ENCODE data around the gene STYXL2.

Gene STYXL2

DNA sequence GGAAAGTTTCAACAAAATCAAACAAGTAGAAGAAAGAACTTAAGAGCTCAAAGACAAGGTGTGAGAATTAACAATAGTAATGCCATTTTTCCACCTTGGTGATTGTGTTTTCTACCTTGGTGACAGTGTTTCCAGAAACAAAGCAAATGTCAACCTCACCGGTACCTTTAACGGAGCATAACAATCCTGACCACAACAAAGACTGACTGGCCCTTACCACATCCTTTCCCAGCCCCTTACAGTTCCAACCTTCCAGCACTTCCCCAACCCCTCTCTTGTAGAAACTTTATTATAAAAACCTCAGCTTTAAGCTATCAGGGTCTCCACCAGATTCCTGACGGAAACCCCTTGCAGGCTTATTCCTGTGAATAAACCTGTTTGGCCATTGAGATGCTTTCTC, 16.7 kb downstream of the STYXL2 start:
- DNase-seq, result no peak

DNA sequence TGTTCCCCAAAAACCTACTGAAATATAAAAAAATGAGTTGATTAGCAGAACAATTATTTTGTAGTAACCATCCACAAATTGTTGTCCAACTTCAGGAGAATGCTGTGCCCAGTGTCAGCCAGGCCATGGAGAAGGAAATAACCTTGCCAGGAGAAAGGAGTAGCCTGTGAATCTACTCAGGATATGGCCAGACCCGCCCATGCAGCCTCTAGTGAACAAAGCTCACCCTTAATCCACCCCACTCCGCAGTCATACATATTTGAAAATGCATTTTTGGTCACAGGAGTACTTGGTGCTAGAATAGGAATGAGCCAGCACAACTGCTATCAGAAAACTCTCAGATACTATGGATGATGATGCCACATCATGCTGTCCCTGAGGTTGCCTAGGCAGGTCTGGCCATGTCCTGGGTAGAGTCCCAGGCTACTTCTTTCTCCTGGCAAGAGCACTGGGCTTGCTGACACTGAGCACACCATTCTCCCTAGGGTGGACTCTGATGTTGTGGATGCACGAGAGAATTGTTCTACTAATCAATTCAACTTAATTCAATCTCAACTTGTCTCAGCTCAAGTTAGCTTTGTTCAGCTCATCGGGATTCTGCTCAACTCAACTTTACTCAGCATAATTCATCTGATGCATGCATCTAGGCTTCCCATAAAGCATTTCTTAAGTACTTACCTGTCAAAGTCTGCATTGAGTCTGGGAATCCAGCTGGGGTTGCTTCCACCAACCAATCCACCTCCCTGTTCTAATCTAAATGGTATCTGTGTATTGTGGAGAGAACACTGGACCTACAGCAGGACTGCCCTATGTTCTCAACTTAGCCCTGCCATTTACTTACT, 18.2 kb downstream of the STYXL2 start:
- DNase-seq, result no peak

DNA sequence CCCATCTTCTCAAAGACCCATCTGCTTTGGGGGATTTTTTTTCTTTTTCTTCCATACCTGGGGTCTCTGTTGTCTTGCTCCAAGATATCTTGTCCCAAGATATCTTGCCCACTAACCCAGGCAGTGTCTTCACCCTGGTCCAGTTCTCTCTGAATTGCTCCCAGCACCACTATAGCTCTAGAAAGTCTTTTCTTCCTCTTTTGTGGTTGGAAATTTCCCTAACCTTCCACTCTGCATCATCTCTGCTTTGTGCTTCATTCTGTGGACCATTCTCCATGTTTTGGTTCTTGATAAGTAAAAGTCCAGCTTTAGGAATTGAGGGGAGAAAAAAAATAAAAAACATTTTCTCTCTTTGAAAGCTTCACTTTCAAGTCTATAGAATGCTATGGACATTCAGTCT, 20.9 kb downstream of the STYXL2 start:
- peak; percentile 17 for DNase-seq

DNA sequence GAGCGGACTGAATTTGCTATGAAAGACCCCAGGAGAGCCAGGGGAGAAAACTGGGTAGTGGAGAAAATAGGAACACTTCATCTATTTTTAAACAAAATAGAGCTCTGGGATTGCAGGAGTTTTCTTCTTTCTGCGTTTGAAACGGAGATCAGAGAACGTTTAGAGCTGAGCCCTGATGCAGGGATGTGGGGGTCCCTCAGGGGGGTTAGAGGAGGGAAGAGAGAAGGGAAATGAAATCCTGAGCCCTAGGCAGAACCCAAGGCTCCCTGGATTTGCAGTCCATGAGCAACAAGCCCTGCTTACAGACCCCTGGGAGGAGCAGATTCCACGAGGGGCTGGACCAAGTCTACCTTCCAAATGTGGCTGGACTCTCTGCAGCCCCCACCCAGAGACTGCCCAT, 21.8 kb downstream of the STYXL2 start:
- DNase-seq, result no peak

DNA sequence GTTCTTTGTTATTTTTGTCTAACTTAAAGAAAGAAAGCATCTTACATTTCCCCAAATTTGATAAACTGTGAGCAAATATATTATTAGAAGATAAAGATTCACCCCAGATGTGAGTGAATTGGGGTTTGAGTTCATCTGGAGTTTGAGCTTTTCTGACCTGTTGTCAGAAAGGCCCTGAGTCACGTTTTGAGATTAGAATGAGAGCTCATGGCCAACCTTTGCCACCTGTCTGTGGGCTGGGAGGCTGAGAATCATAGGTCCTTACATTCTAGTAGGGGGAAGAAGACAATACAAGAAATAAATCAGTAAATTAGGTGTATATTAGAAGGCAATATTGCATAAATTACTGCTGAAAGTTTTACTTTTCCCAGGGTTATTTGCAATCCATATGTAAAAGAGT, 22.3 kb downstream of the STYXL2 start:
- no peak for DNase-seq

DNA sequence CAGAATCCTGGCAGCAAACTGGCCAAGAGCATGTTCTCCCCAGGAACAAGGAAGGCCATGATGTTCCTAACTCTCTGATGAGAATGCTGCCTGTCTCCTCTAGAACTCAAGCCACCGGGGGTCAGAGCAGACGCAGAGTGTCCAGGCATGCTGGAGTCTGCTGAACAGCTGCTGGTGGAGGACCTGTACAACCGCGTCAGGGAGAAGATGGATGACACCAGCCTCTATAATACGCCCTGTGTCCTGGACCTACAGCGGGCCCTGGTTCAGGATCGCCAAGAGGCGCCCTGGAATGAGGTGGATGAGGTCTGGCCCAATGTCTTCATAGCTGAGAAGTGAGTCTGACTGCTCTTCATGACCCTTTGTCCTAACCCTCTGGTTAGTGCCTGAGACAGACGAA, 23.4 kb downstream of the STYXL2 start:
- DNase-seq, result no peak

DNA sequence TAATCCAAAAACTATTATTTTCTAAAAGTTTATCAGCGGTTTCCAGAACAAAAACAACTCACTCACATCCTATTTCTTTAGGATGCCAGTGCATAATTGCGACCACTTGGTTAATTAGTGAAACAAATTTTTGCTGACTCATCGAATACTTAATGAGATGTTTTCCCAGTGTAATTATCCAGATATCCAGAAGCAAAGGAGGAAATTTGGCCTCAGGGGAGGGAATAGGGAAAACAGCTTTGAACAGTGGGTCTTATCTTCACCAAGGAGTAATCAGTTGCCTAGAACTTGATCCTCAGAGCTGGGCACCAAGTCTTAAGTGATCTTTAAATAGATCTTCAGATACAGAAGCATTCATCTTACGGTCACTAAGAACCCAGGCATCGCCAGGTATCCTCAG, 24.3 kb downstream of the STYXL2 start:
- DNase-seq, result no peak

DNA sequence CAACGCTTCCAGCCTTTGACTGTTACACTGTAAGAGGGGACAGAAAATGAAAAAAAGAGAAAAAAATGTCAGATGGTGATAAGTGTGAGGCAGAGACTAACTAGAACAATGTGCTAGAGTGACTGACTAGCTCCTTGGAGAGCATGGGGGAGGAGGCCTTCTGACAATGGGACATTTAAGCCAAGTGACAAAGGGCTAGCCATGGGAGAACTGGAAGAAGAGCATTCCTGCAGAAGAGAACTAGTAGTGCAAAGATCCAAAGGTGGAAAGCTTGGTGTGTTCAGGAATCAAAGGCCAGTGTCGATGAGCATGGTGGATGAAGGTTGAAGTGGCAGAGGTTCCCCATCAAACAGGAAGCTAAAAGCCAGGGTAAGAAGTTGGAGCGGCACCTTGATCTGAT, 25.8 kb downstream of the STYXL2 start:
- no peak for DNase-seq

DNA sequence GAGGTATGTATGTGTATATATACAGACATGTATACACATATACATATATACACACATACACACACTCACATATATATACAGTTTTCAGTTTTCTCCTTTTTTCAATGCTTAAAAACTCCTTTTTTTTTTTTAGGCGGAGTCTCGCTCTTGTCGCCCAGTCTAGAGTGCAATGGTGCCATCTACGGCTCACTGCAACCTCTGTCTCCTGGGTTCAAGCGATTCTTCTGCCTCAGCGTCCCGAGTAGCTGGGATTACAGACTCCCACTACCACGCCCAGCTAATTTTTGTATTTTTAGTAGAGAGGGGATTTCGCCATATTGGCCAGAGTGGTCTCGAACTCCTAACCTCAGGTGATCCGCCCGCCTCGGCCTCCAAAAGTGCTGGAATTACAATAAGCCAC, 27.0 kb downstream of the STYXL2 start:
- no peak for DNase-seq

DNA sequence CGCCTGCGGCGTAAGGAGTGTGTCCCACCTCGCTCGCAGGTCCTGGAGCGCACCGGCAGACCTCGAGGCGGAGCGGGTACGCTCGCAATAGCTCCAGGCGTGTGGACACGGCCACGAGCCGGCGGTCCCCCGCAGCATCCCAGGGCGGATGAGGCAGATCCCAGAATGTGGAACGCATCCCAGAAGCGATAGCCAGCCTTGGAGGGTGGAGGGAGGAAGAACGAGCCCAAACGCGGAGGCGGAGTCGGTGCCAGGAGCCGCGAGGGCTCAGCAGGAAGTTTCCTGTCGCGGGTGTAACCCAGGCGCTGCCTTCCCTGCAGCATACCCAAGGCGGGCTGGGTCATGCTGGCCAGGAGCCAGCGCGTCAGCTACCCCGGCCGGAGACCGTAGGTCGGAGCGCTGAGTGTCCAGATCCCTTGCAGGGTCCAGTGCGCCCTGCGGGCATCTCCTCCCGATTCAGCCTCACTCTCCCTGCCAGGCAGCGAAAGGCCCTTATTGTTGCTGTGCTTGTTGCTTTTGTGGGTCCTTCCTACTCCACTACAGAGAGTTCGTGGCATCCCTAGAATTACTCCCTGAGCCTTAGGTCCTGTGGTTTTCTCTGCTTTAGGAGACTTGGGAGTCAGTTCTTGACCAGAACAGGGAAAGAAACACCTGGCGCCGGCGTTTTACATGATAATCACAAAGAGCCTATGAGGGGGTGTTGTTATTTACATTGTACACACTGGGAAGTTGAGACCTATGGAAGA, 27.7 kb downstream of the STYXL2 start:
- DNase-seq, result peak; percentile 40

DNA sequence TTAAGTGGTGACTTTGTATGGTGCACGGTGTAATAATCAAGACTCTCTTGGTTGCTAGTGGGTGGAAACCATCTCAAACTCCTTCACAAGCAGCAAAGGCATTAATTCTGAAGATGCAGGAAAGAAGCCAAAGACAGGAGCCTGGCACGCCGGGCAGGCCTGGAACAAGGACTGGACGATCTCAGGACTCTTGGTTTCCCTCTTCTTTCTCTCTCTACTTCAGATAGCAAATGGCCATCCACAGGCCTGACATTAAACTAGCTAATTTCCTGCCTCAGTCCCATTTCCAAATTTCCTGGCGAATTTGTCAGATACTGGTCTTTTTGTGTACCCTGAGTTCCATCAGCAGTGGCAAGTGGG, 28.2 kb downstream of the STYXL2 start:
- no peak for DNase-seq

DNA sequence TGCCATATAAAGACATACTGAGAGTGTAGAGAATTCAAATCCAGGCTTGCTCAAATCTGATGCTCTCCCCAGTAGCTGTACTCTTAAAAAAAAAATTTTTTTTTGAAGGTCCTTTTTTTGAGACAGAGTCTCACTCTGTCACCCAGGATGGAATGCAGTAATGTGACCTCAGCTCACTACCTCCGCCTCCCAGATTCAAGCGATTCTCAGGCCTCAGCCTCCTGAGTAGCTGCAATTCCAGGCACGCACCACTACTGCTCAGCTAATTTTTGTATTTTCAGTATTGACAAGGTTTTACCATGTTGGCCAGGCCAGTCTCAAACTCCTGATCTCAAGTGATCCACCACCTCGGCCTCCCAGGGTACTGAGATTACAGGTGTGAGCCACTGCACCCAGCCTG, 28.7 kb downstream of the STYXL2 start:
- no peak for DNase-seq

DNA sequence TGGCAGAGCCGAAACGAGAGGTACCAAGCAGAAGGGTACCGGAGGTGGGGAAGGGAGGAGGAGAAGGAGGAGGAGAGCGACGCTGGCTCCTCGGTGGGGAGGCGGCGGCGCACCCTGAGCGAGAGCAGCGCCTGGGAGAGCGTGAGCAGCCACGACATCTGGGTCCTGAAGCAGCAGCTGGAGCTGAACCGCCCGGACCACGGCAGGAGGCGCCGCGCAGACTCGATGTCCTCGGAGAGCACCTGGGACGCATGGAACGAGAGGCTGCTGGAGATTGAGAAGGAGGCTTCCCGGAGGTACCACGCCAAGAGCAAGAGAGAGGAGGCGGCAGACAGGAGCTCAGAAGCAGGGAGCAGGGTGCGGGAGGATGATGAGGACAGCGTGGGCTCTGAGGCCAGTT, 32.4 kb downstream of the STYXL2 start:
- no peak for DNase-seq

DNA sequence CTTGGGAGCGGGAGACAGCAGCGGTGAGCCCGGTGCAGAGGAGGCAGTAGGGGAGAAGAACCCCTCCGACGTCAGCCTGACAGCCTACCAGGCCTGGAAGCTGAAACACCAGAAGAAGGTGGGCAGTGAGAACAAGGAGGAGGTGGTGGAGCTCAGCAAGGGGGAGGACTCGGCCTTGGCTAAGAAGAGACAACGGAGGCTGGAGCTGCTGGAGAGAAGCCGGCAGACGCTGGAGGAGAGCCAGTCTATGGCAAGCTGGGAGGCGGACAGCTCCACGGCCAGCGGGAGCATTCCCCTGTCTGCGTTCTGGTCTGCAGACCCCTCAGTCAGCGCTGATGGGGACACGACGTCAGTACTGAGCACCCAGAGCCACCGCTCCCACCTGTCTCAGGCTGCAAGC, 32.9 kb downstream of the STYXL2 start:
- DNase-seq, result no peak

DNA sequence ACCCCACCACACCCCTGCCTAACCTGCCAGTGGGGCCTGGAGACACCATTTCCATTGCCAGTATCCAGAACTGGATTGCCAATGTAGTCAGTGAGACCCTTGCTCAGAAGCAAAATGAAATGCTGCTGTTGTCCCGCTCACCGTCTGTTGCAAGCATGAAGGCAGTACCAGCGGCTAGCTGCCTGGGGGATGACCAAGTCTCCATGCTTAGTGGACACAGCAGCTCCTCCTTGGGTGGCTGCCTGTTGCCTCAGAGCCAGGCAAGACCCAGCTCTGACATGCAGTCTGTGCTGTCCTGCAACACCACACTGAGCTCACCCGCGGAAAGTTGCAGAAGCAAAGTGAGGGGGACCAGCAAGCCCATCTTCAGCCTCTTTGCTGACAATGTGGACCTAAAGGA, 33.4 kb downstream of the STYXL2 start:
- no peak for DNase-seq

DNA sequence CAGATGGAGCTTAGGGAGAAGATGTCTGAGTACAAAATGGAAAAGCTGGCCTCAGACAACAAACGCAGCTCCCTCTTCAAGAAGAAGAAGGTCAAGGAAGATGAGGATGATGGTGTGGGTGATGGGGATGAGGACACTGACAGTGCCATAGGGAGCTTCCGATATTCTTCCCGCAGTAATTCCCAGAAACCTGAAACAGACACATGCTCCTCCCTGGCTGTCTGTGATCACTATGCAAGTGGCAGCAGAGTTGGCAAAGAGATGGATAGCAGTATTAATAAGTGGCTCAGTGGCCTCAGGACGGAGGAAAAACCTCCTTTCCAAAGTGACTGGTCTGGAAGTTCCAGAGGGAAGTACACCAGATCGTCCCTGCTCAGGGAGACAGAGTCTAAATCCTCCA, 33.8 kb downstream of the STYXL2 start:
- no peak for DNase-seq

DNA sequence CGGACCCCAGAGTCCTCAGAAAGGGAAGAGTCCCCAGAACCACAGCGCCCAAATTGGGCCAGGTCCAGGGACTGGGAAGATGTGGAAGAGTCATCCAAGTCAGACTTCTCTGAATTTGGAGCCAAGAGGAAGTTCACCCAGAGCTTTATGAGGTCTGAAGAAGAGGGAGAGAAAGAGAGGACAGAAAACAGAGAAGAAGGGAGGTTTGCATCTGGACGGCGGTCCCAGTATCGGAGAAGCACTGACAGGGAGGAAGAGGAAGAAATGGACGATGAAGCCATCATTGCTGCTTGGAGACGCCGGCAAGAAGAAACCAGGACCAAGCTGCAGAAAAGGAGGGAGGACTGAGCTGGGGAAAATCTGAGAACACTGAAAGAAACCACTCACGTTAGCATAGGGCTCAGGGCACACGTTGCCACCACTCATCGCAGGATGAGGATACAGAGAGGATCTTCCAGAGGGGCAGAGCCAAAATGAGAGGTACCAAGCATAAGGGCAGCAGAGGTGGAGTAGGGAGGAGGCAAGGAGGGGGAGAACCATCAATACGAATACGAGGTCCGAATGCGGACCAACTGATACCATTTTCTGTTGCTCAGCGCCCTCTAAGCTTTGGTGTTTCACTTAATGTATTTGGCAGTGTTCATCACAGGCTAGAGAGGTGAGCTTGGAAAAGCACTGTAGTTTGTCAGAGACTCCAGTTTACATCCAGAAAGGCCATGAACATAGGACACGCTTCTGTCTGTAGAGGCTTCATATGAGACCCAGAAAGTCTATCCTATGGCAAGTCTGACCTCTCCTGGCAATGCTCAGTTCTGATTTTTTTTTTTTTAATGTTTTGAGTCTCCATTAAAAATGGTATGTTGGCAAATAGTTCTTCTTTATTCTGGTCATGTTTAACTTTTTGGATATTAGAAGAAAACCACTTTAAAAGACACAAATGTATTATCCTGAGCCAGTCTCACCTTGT, 34.7 kb downstream of the STYXL2 start:
- DNase-seq, result peak; percentile 8

DNA sequence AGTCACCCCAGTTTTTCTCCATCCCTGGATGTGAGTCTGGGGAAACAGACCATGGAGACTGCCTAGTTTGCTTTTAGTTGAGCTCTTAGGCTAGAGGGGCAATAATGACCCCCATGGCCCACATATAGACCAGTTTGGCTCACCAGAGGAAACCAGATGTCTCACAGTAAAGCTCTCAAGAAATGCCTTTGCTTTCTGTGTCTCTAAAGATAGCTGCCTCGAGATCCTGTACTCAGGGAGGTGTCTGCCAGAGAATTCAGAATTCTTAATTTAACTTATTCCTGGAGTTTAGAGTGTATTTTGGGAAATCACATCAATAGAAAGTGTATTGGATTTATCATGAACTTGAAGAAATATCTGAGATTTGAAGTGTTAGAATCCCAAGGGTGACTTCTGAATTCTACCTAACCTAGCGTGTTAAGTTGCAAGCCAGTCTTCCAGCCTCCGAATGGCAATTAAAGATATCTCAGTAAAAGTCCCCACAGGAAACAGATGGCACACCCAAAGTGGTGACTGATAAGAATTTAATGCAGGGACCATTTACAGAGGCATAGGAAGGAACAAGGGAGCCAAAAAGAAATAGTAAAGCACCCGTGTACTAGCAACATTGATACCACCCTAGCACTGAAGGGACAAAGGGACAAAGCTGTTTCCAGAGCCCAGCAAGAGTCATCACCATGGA, 37.1 kb downstream of the STYXL2 start:
- no peak for DNase-seq

DNA sequence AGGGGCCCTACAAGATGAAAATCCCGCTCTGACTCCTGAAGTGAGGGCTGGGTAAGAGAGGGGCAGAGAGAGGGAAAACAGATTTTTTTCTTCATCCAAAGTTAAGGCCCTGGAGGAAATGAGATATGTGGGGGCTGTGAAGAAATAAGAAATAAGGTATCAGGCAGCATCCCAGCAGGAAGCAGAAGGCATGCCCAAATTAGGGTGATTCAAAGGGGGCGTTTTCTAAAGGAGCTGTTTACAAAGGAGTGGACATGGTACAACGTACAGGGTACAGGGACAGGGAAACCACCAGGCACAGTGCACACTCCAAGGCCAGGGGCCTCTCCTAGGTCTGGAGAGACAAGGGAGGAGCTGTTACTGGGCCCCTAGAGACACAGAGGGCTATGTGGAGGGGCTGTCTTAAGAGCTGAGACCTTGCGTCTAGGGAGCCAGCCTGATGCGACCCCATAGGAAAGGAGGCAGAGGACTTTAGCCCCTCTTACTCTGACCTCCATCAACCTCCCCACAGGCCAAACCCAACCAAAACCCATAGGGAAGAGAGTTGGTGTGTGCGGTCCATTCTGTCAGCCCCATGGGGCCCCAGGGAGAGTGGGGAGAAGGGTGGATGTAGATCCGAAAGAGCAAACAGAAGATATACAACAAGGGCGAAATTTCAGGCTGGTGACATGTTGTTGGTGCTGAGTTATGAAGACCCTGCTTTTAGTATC, 38.6 kb downstream of the STYXL2 start:
- no peak for DNase-seq

DNA sequence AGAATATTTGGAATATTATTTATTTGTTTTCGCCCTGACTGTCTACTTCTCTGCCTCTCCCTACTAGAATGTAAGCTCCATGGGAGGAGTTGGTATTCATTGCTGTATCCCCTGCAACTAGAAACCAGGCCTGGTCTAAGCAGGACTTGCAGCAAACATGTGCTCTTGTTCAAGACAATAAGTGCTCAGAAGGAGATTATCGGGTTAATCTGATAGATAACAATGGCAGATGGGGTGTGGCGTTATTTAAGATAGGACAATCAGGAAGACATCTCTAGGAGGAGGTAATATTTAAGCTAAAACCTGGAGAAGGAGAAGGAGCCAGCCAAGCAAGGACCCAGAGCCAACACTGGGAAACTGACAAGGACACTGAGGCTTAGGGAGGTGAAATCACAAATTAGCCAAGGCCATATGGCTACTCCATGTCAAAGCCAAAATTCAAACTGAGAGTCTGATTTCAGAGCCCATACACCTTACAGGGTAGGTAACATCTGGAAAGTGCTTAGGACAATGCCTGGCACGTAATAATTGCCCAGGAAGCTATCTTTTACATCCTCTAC, 41.5 kb downstream of the STYXL2 start:
- DNase-seq, result no peak

DNA sequence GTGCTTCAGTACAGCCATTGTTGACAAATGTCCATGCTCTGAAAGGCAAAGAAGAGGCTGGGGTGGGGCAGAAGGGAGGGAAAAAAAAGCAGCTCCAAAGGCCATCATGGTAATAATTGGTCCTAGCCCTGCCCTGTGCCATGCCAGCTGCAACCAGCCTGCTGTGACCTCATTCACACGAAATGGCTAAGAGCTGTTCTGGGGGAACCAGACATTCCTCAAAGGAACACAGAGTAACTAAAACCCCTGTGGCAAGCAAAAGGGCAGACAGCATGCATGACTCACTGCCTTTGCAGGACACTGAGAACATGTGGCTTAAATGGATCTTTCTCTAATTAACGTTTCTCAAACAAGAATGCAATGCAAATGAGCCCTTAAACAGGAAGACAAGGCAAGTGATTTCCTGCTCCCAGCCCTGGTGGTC, 42.3 kb downstream of the STYXL2 start:
- no peak for DNase-seq

DNA sequence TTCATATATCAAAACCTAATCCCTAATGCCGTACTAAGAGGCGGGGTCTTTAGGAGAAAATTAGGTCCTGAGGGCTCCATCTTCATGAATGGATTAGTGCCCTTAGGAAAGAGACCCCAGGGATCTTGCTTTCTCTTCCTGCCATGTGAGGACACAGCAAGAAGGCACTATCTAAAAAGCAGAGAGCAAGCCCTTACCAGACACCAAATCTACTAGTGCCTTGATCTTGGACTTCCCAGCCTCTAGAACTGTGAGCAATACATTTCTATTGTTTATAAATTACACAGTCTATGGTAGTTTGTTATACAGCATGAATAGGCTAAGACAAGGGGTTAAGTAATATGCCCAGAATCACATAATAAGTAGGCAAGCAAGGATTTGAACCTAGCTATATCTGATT, 42.9 kb downstream of the STYXL2 start:
- DNase-seq, result no peak
